DOHH2 (cell line): Measurements from ENCODE around the gene TYW3.

Experiments
- CTCF ChIP-seq: fragments of 200-600 bp; sonication (generic); IDR thresholded peaks from one replicate; pipeline ENCODE4 v1.5.1; 2014; ENCODE audit warnings: antibody characterized with exemption, mild to moderate bottlenecking, low read depth, low read length; ENCODE audit not compliant: poor library complexity, severe bottlenecking
- EZH2phosphoT487 ChIP-seq: fragments of 200-600 bp; sonication (generic); IDR thresholded peaks from 2 replicates; pipeline ENCODE4 v1.6.1; 2017; ENCODE audit warnings: borderline replicate concordance, mild to moderate bottlenecking, antibody characterized with exemption, low read length, moderate library complexity, mixed read lengths

- TF ChIP-seq CTCF (no peak), EZH2phosphoT487 (no peak)
Measured at GRCh38 chr1:74712881-74713280, 20.1 kb upstream of the TYW3 start.
